ENCODE measurements around the gene ATP5PO. TPM values are rescaled to one million over a fixed set of nuclear protein-coding genes. Genes with fewer than 3 reads are reported as not detected.
A peak's percentile ranks its signal among the peaks of the same experiment; 100 is the strongest.

ATP5PO gene
- total RNA-seq, 4 donors from 2014 or later: 119 to 324 (median 148) TPM

DNA sequence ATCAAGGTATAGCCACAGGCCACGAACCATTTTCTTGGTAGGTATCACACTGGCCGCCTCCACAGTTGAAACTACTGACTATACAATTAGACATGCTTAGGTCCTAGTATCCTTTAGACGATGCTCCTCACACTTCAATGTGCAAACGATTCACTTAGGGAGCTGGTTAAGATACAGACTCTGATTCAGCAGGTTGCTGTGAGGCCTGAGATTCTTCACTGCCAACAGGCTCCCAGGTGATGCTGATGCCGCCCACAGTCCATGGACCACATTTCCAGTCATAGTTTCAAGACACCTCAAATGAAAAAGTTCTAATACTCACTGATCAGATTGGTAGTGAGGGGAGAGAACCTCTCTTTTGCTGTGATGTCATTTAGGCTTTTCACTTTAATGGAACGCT is 6.8 kb downstream of the ATP5PO start:
- Histone ChIP-seq H3K4me3 (no peak overlapping the region), H3K27me3 (no peaks in the 10 kb centered on the region), H3K9me3 (no peaks in the 10 kb centered on the region), H3K36me3 (no peaks in the 10 kb centered on the region), H3K4me1 (no peaks in the 10 kb centered on the region), H3K27ac (no peak overlapping the region)
- no peak for TF ChIP-seq POLR2A (IDR thresholded peaks at IDR 0.05)
- TF ChIP-seq, protein P1, sequence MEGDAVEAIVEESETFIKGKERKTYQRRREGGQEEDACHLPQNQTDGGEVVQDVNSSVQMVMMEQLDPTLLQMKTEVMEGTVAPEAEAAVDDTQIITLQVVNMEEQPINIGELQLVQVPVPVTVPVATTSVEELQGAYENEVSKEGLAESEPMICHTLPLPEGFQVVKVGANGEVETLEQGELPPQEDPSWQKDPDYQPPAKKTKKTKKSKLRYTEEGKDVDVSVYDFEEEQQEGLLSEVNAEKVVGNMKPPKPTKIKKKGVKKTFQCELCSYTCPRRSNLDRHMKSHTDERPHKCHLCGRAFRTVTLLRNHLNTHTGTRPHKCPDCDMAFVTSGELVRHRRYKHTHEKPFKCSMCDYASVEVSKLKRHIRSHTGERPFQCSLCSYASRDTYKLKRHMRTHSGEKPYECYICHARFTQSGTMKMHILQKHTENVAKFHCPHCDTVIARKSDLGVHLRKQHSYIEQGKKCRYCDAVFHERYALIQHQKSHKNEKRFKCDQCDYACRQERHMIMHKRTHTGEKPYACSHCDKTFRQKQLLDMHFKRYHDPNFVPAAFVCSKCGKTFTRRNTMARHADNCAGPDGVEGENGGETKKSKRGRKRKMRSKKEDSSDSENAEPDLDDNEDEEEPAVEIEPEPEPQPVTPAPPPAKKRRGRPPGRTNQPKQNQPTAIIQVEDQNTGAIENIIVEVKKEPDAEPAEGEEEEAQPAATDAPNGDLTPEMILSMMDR (IDR thresholded peaks at IDR 0.05): no peak
- intact Hi-C loops (cut with DNase I; ENCODE audit: low total_unique reads): no loop called here
- DNase-seq: no peak

GRCh38 chr21:33904041-33904440 is 11.6 kb downstream of the ATP5PO start:
- Histone ChIP-seq H3K4me3 (no peak overlapping the region), H3K27ac (no peak overlapping the region), H3K4me1 (no peaks in the 10 kb centered on the region), H3K27me3 (no peaks in the 10 kb centered on the region), H3K36me3 (no peaks in the 10 kb centered on the region), H3K9me3 (no peaks in the 10 kb centered on the region)
- DNase-seq: no peak
- intact Hi-C loops (cut with DNase I; ENCODE audit: low total_unique reads): no loop called here
- no peak for TF ChIP-seq POLR2A (IDR thresholded peaks at IDR 0.05)
- TF ChIP-seq, protein P1 (IDR thresholded peaks at IDR 0.05): no peak

DNA sequence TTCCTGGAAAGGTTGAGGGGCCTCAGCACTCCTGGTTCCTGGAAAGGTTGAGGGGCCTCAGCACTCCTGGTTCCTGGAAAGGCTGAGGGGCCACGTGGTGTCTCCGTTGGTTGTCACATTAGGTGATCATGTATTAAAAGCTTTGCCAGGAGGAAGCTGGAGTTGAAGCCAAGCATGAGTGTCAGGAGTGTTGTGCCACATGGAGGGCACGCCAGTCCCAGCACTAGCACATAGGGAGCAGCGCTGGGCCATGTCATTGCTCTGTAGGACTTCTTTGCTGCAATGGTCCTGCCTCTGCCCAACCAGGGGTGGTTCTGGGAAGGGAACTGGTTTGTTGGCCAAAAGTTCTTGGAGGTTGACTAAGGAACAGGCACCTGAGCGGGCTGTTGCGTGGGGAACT is 13.3 kb downstream of the ATP5PO start:
- intact Hi-C loops (cut with DNase I; ENCODE audit: low total_unique reads): no loop called here
- H3K36me3 ChIP-seq: no peaks in the 10 kb centered on the region
- no peak overlapping the region for H3K27ac ChIP-seq
- no peaks in the 10 kb centered on the region for H3K4me1 ChIP-seq
- no peak overlapping the region for H3K4me3 ChIP-seq
- TF ChIP-seq POLR2A (IDR thresholded peaks at IDR 0.05): no peak
- TF ChIP-seq, protein P1 (IDR thresholded peaks at IDR 0.05): no peak
- no peaks in the 10 kb centered on the region for H3K9me3 ChIP-seq
- H3K27me3 ChIP-seq: no peaks in the 10 kb centered on the region
- DNase-seq: no peak

DNA sequence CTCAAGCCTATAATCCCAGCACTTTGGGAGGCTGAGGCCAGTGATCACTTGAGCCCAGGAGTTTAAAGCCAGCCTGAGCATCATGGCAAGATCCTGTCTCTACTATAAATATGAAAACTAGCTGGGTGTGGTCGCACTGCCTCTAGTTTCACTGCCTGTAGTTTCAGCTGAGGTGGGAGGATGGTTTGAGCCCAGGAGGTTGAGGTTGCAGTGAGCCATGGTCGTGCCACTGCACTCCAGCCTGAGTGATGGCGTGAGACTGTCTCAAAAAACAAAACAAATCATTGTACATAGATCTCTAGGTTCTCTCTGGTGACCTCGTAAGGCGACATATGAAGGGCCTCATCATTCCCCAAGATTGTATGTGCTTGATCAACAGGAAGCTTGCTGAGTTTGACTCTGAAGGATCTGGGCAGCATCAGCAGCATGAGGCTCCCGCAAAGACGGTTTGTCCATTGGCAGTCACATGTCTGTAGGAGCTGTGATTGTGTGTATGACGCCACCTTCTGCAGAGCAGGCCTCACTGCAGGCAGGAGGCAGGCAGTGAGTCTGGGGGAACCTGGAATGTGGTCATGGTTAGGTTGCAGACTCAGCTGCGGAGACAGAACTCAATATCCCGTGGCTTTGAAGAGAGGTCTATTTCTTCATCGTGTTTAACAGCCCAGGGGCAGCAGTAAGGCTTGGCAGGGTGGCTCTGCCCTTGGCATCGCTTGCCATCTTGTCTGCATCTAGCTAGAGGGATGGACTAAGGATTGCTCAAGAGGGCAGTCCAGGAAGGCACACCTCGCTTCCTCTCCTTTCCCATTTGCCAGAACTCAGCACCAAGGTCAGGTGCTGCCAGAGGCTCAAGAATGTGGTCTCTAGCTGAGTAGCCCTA is 14.0 kb downstream of the ATP5PO start:
- no peaks in the 10 kb centered on the region for H3K27me3 ChIP-seq
- H3K4me1 ChIP-seq: no peaks in the 10 kb centered on the region
- H3K27ac ChIP-seq: peak overlapping the region in 1 of 2 donors; percentile 5
- TF ChIP-seq, protein P1 (IDR thresholded peaks at IDR 0.05): peak in 3 of 4 experiments; percentile 34 to 36 (median 35)
- TF ChIP-seq POLR2A (IDR thresholded peaks at IDR 0.05): no peak
- DNase-seq: peak; percentile 28 to 30
- intact Hi-C loops (cut with DNase I; ENCODE audit: low total_unique reads): no loop called here
- H3K36me3 ChIP-seq: no peaks in the 10 kb centered on the region
- H3K4me3 ChIP-seq: no peak overlapping the region
- H3K9me3 ChIP-seq: no peaks in the 10 kb centered on the region

GRCh38 chr21:33899199-33899598 is 16.4 kb downstream of the ATP5PO start:
- TF ChIP-seq, protein P1 (IDR thresholded peaks at IDR 0.05): no peak
- TF ChIP-seq POLR2A (IDR thresholded peaks at IDR 0.05): no peak
- no peaks in the 10 kb centered on the region for H3K4me1 ChIP-seq
- H3K36me3 ChIP-seq: no peaks in the 10 kb centered on the region
- no peak overlapping the region for H3K27ac ChIP-seq
- no peak overlapping the region for H3K4me3 ChIP-seq
- intact Hi-C loops (cut with DNase I; ENCODE audit: low total_unique reads): no loop called here
- H3K27me3 ChIP-seq: no peaks in the 10 kb centered on the region
- H3K9me3 ChIP-seq: no peaks in the 10 kb centered on the region
- no peak for DNase-seq

Measured in uterus (tissue), 4 donors.